KMS-11 (cell line): ENCODE data around the gene USP53.
"Not testable (repeated sequence)": the region's sequence is repeated elsewhere in the genome, so short reads cannot be mapped to it uniquely, and the experiment has no call there.

Experiments
- H2AFZ ChIP-seq: fragments of 200-600 bp; sonication (generic); 2 replicates; pipeline ENCODE4 v1.6.1; 2016; ENCODE audit warnings: antibody characterized with exemption, mixed run types, low read depth
- H3K27ac ChIP-seq: fragments of 200-600 bp; sonication (generic); 2 replicates; pipeline ENCODE4 v1.6.1; 2016; ENCODE audit warnings: mild to moderate bottlenecking, mixed run types
- H3K27me3 ChIP-seq: fragments of 200-600 bp; sonication (generic); 2 replicates; pipeline ENCODE4 v1.6.1; 2017; ENCODE audit warnings: mild to moderate bottlenecking, low read depth, mixed run types, moderate library complexity; ENCODE audit not compliant: insufficient read depth
- H3K36me3 ChIP-seq: fragments of 200-600 bp; sonication (generic); 2 replicates; pipeline ENCODE4 v1.6.1; 2017; ENCODE audit warnings: mild to moderate bottlenecking, mixed run types; ENCODE audit not compliant: insufficient read depth
- H3K4me1 ChIP-seq: fragments of 200-600 bp; sonication (generic); 2 replicates; pipeline ENCODE4 v1.6.1; 2016; ENCODE audit warnings: mild to moderate bottlenecking, low read depth, mixed run types; ENCODE audit not compliant: poor library complexity, severe bottlenecking
- H3K4me2 ChIP-seq: fragments of 200-600 bp; sonication (generic); 2 replicates; pipeline ENCODE4 v1.7.0; 2016; ENCODE audit warnings: mild to moderate bottlenecking, mixed run types
- H3K4me3 ChIP-seq: fragments of 200-600 bp; sonication (generic); IDR thresholded peaks from 2 replicates; pipeline ENCODE4 v1.6.1; 2017; ENCODE audit warnings: low read depth, low read length, mixed read lengths; ENCODE audit not compliant: insufficient read depth
- H3K79me2 ChIP-seq: fragments of 200-600 bp; sonication (generic); 2 replicates; pipeline ENCODE4 v1.6.1; 2016; ENCODE audit warnings: low read depth, mixed run types; ENCODE audit not compliant: insufficient read depth
- H3K9ac ChIP-seq: fragments of 200-600 bp; sonication (generic); 2 replicates; pipeline ENCODE4 v1.6.1; 2016; ENCODE audit warnings: mild to moderate bottlenecking, mixed run types
- H4K20me1 ChIP-seq: fragments of 200-600 bp; sonication (generic); 2 replicates; pipeline ENCODE4 v1.6.1; 2016; ENCODE audit warnings: mild to moderate bottlenecking, mixed run types; ENCODE audit not compliant: insufficient read depth
- CTCF ChIP-seq: fragments of 200-600 bp; sonication (generic); conservative IDR thresholded peaks from 2 replicates; pipeline ENCODE4 v1.6.1; 2017; ENCODE audit warnings: low read depth, mild to moderate bottlenecking, antibody characterized with exemption, low read length, moderate library complexity, mixed read lengths

Gene USP53

GRCh38 chr4:119212234-119212963, at the start of gene USP53:
TSS of gene USP53 (plus strand) at chr4:119212713. CDS start at chr4:119239760, 27,047 bp downstream.
- H3K9ac ChIP-seq: peak within 1 kb of the TSS; percentile 80
- no peaks in the 10 kb centered on the region for H4K20me1 ChIP-seq
- no peak for TF ChIP-seq CTCF
- H3K79me2 ChIP-seq: peaks cover 29% of the 10 kb centered on the region
- H3K4me2 ChIP-seq: peak within 1 kb of the TSS; percentile 99
- H3K4me3 ChIP-seq: peak within 1 kb of the TSS; percentile 73
- H3K4me1 ChIP-seq: peaks cover 28% of the 10 kb centered on the region
- H3K27me3 ChIP-seq: no peaks in the 10 kb centered on the region
- peak within 1 kb of the TSS; percentile 75 for H2AFZ ChIP-seq
- H3K36me3 ChIP-seq: no peaks in the 10 kb centered on the region; the same call in 1 of the 2 replicates
- H3K27ac ChIP-seq: peak within 1 kb of the TSS; percentile 82

GRCh38 chr4:119165767-119166166, 46.7 kb upstream of the USP53 start:
- no peak overlapping the region for H3K4me2 ChIP-seq
- no peak overlapping the region for H2AFZ ChIP-seq
- no peaks in the 10 kb centered on the region for H4K20me1 ChIP-seq
- no peaks in the 10 kb centered on the region for H3K27me3 ChIP-seq
- H3K79me2 ChIP-seq: no peaks in the 10 kb centered on the region
- H3K27ac ChIP-seq: no peak overlapping the region
- no peak overlapping the region for H3K4me3 ChIP-seq
- TF ChIP-seq CTCF: no peak
- no peak overlapping the region for H3K9ac ChIP-seq
- H3K4me1 ChIP-seq: no peaks in the 10 kb centered on the region
- no peaks in the 10 kb centered on the region for H3K36me3 ChIP-seq

GRCh38 chr4:119170195-119170594, 42.3 kb upstream of the USP53 start:
- H3K27ac ChIP-seq: no peak overlapping the region
- no peaks in the 10 kb centered on the region for H4K20me1 ChIP-seq
- H3K4me1 ChIP-seq: no peaks in the 10 kb centered on the region
- H3K4me2 ChIP-seq: no peak overlapping the region
- no peaks in the 10 kb centered on the region for H3K36me3 ChIP-seq
- no peaks in the 10 kb centered on the region for H3K79me2 ChIP-seq
- no peaks in the 10 kb centered on the region for H3K27me3 ChIP-seq
- no peak overlapping the region for H3K4me3 ChIP-seq
- TF ChIP-seq CTCF: no peak
- no peak overlapping the region for H2AFZ ChIP-seq
- no peak overlapping the region for H3K9ac ChIP-seq

- Histone ChIP-seq H3K79me2 (no peaks in the 10 kb centered on the region), H3K27me3 (no peaks in the 10 kb centered on the region), H3K4me1 (no peaks in the 10 kb centered on the region), H3K36me3 (no peaks in the 10 kb centered on the region), H3K4me2 (no peak overlapping the region), H3K27ac (no peak overlapping the region), H3K4me3 (no peak overlapping the region), H2AFZ (no peak overlapping the region), H3K9ac (no peak overlapping the region), H4K20me1 (no peaks in the 10 kb centered on the region)
- TF ChIP-seq CTCF: no peak
Measured at GRCh38 chr4:119172223-119172622, 40.3 kb upstream of the USP53 start.

- not testable (repeated sequence) for H3K27ac ChIP-seq, H3K79me2 ChIP-seq, H3K4me2 ChIP-seq, H4K20me1 ChIP-seq, H3K4me3 ChIP-seq, H3K9ac ChIP-seq, H3K27me3 ChIP-seq, H2AFZ ChIP-seq, H3K36me3 ChIP-seq, H3K4me1 ChIP-seq
Measured at GRCh38 chr4:119173729-119174361, 38.7 kb upstream of the USP53 start.
